DND-41 (cell line): ENCODE results near the gene CAB39L.

Experiments used
- EZH2 ChIP-seq: IDR thresholded peaks from 3 replicates; pipeline ENCODE4 v1.6.1; 2012; ENCODE audit warnings: borderline replicate concordance, low read depth, mild to moderate bottlenecking, moderate library complexity, low read length, inconsistent platforms; ENCODE audit not compliant: severe bottlenecking
- TF ChIP-seq, protein P1 (sequence below): IDR thresholded peaks from 2 replicates; pipeline ENCODE4 v1.5.1; 2012; ENCODE audit warnings: borderline replicate concordance, low read length, moderate library complexity, mild to moderate bottlenecking; ENCODE audit not compliant: poor library complexity, severe bottlenecking; ENCODE audit errors: extremely low read depth

DNA sequence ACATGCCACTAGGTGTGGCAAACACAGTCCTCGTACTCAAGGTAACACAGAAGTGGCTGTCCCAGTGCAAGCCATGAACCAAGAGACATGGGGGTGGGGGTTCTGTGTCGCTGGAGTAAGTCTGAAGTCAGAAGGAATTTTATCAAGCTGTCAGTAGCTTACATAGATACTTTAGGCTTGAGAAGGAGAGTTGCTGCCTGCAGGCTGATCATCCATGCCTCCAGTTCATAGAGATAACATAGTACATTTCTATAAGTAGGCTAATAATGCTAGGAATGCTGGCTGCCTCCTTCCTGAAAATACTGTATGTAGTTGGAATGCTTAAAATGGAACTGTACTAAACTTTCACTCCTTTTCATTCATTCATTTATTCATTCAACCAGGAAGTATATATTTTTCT is 70.1 kb downstream of the CAB39L start:
- TF ChIP-seq, protein P1, sequence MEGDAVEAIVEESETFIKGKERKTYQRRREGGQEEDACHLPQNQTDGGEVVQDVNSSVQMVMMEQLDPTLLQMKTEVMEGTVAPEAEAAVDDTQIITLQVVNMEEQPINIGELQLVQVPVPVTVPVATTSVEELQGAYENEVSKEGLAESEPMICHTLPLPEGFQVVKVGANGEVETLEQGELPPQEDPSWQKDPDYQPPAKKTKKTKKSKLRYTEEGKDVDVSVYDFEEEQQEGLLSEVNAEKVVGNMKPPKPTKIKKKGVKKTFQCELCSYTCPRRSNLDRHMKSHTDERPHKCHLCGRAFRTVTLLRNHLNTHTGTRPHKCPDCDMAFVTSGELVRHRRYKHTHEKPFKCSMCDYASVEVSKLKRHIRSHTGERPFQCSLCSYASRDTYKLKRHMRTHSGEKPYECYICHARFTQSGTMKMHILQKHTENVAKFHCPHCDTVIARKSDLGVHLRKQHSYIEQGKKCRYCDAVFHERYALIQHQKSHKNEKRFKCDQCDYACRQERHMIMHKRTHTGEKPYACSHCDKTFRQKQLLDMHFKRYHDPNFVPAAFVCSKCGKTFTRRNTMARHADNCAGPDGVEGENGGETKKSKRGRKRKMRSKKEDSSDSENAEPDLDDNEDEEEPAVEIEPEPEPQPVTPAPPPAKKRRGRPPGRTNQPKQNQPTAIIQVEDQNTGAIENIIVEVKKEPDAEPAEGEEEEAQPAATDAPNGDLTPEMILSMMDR: no peak
- TF ChIP-seq EZH2: no peak
